Adrenal gland (tissue), 5 donors: ENCODE measurements around the gene WDR62.

Experiments used
- CTCF ChIP-seq, 6 experiments: fragments of 450-650 bp in 4 of 6; fragments of 200-600 bp in 2 of 6; sonication (generic) in 1 of 6; IDR thresholded peaks; 1 replicate in 5 of 6; 2 replicates in 1 of 6; pipeline versions ENCODE4 v1.5.1 to v1.8.0; 2016 to 2021; ENCODE audit warnings: antibody characterized with exemption in 6 of 6, mild to moderate bottlenecking in 2 of 6, moderate library complexity in 1 of 6
- POLR2A ChIP-seq, 2 donors: fragments of 450-650 bp; IDR thresholded peaks; one replicate each; pipeline ENCODE4 v1.6.1; 2017; ENCODE audit warnings: antibody characterized with exemption in 2 of 2, mild to moderate bottlenecking in 2 of 2, moderate library complexity in 1 of 2
- donor health status: DM: no; HTN: no; CAD: no.

DNA sequence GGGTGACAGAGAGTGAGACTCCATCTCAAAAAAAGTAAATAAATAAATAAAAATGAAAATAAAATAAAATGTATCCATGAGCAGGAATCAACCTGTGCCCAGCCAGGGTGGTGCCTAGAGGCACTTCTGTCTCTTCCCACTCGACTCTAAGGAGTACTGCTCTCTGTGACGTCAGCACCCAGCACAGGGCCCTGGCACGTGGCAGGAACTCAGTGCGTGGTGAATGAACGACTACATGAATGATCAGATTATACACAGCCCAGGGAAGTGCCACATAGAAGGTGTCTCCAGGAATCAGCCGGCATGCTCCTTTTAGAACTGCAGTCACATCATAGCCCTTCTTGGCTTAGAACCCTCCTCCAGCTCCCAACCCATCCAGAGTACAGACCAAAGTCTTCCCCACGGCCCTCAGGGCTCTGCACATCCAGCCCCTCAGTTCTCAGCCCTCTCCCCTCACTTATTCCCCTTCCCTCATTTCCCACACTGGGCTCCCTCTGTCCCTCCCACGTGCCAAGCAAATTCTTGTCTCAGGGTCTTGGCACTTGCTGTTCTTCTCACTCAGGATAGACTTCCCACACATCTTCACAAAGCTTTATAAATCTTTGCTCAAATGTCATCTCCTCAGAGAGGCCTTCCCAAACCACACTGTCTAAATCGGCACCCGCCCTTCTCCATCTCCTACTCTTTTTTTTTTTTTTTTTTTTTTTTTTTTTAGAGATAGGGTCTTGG, 26.2 kb upstream of the WDR62 start:
- TF ChIP-seq CTCF (IDR thresholded peaks at IDR 0.05) (no peak), POLR2A (IDR thresholded peaks at IDR 0.05) (no peak)
